B cell (primary cell): ENCODE results near the gene UNC119B.

ENCODE experiments used
- CTCF ChIP-seq: fragments of 200-600 bp; IDR thresholded peaks from one replicate; pipeline ENCODE4 v1.8.0; 2022; ENCODE audit warnings: antibody characterized with exemption, mild to moderate bottlenecking
- EZH2 ChIP-seq: IDR thresholded peaks from 2 replicates; pipeline ENCODE4 v1.6.1; 2012; ENCODE audit warnings: borderline replicate concordance, low read depth, mild to moderate bottlenecking, moderate library complexity, low read length; ENCODE audit not compliant: insufficient read depth, poor library complexity, severe bottlenecking

- TF ChIP-seq CTCF = no peak
- TF ChIP-seq EZH2 = no peak
Observed at GRCh38 chr12:120724720-120725119, 14.5 kb downstream of the UNC119B start.
